Caco-2 (cell line): ENCODE measurements around the gene PPL. TPM values are rescaled to one million over a fixed set of nuclear protein-coding genes. Genes with fewer than 3 reads are reported as not detected.

Experiments
- BruUV-seq: library from RNA; stranded (reverse); fragments of 400-500 nt; replicated peaks from 2 replicates; lab custom pipeline; 2021; lab: Mats Ljungman, UMichigan
- CTCF ChIA-PET: fragments of 300-600 bp; sonication (Branson Sonifier 250); formaldehyde crosslinking; loops from one replicate; lab custom pipeline; 2022; ENCODE audit warnings: antibody characterized with exemption; lab: Charles Lee
- POLR2A ChIA-PET: fragments of 300-600 bp; sonication (Branson Sonifier 250); formaldehyde crosslinking; loops from one replicate; lab custom pipeline; 2022; ENCODE audit warnings: antibody characterized with exemption; lab: Charles Lee
- DNase-seq, 2 experiments: peaks; one replicate each; pipeline versions ENCODE4 v3.0.0 to v3.0.0-alpha.2; 2020 to 2022
- H3K27me3 ChIP-seq: replicated peaks from 2 replicates; pipeline ENCODE4 v1.6.0; 2011; ENCODE audit warnings: low read length; ENCODE audit not compliant: control insufficient read depth, insufficient read depth
- H3K36me3 ChIP-seq: 2 replicates; pipeline ENCODE4 v1.5.1; 2011; ENCODE audit warnings: low read length; ENCODE audit not compliant: control insufficient read depth, insufficient read depth
- H3K4me1 ChIP-seq: fragments of 250-450 bp; sonication (Bioruptor Pico); 2 replicates; pipeline ENCODE4 v1.5.1; 2020; ENCODE audit warnings: mild to moderate bottlenecking
- H3K4me3 ChIP-seq: 2 replicates; pipeline ENCODE4 v1.5.1; 2011; ENCODE audit warnings: low read depth, mild to moderate bottlenecking, control low read depth, low read length
- H3K9me3 ChIP-seq: fragments of 250-450 bp; sonication (Bioruptor Pico); 2 replicates; pipeline ENCODE4 v1.5.1; 2020; ENCODE audit warnings: mild to moderate bottlenecking, moderate library complexity
- H3K27ac Mint-ChIP-seq: one replicate; pipeline ENCODE4 v1.8.0; 2022; ENCODE audit warnings: mixed read lengths; ENCODE audit not compliant: unreplicated experiment
- H3K27me3 Mint-ChIP-seq: one replicate; pipeline ENCODE4 v1.8.0; 2022; ENCODE audit warnings: mixed read lengths; ENCODE audit not compliant: insufficient read depth, unreplicated experiment
- H3K36me3 Mint-ChIP-seq: one replicate; pipeline ENCODE4 v1.8.0; 2022; ENCODE audit warnings: mild to moderate bottlenecking, mixed read lengths; ENCODE audit not compliant: insufficient read depth, unreplicated experiment
- H3K4me1 Mint-ChIP-seq: one replicate; pipeline ENCODE4 v1.8.0; 2022; ENCODE audit warnings: low read depth, mixed read lengths; ENCODE audit not compliant: unreplicated experiment
- H3K4me3 Mint-ChIP-seq: one replicate; pipeline ENCODE4 v1.8.0; 2022; ENCODE audit warnings: mild to moderate bottlenecking, moderate library complexity, mixed read lengths; ENCODE audit not compliant: unreplicated experiment
- H3K9me3 Mint-ChIP-seq: one replicate; pipeline ENCODE4 v1.8.0; 2022; ENCODE audit warnings: mixed read lengths; ENCODE audit not compliant: unreplicated experiment
- CTCF ChIP-seq, 2 experiments: fragments of 200-600 bp in 1 of 2; IDR thresholded peaks; 1 replicate in 1 of 2; 2 replicates in 1 of 2; pipeline versions ENCODE4 v1.5.1 to v1.8.0; 2011 to 2022; ENCODE audit warnings: antibody characterized with exemption in 1 of 2, control low read depth in 1 of 2, inconsistent platforms in 1 of 2, low read depth in 1 of 2, low read length in 1 of 2, mild to moderate bottlenecking in 1 of 2, moderate library complexity in 1 of 2; ENCODE audit not compliant: insufficient read depth in 1 of 2, severe bottlenecking in 1 of 2, unreplicated experiment in 1 of 2
- intact Hi-C: fragments of 100-400 bp; cut with micrococcal nuclease; formaldehyde crosslinking; loops from one replicate; pipeline ENCODE4 v1.10.0; 2022; ENCODE audit not compliant: unreplicated experiment
- total RNA-seq: library from RNA; stranded (reverse); gene quantifications from 2 replicates; pipeline ENCODE4 v1.2.3, GENCODE V29; 2022

Gene PPL
- total RNA-seq, 1 experiment from 2014 or later, result 68.1 TPM

- no peaks in the 10 kb centered on the region for H3K4me1 Mint-ChIP-seq
- CTCF ChIA-PET, result interaction anchor here (0.6 kb wide), 1 partner anchor 15 kb away, joined by 3 read pairs; no protein-coding TSS in a partner anchor
Measured at GRCh38 chr16:4982056-4982867, 45.3 kb upstream of the PPL start.

GRCh38 chr16:4981473-4981872 is 44.5 kb upstream of the PPL start:
- POLR2A ChIA-PET, result no interaction called here
- Histone ChIP-seq H3K4me3 (no peak overlapping the region), H3K9me3 (no peaks in the 10 kb centered on the region), H3K27me3 (no peaks in the 10 kb centered on the region), H3K4me1 (no peaks in the 10 kb centered on the region), H3K36me3 (no peaks in the 10 kb centered on the region)
- no peak for DNase-seq
- Mint-ChIP-seq H3K27me3 (no peaks in the 10 kb centered on the region), H3K4me3 (no peak overlapping the region), H3K4me1 (no peaks in the 10 kb centered on the region), H3K27ac (no peak overlapping the region), H3K9me3 (no peaks in the 10 kb centered on the region), H3K36me3 (no peaks in the 10 kb centered on the region)
- no peak for TF ChIP-seq CTCF (IDR thresholded peaks at IDR 0.05; ENCODE audit: insufficient read depth in 1 of 2, low read depth in 1 of 2, low read length in 1 of 2, severe bottlenecking in 1 of 2, unreplicated experiment in 1 of 2)
- intact Hi-C loops, result no loop called here
- BruUV-seq, result no TSS peak
- CTCF ChIA-PET, result no interaction called here

More at GRCh38 chr16:4982056-4982867, 45.3 kb upstream of the PPL start:
- H3K4me3 Mint-ChIP-seq, result no peak overlapping the region
- Histone ChIP-seq H3K9me3 (no peaks in the 10 kb centered on the region), H3K4me1 (no peaks in the 10 kb centered on the region), H3K27me3 (no peaks in the 10 kb centered on the region), H3K4me3 (no peak overlapping the region), H3K36me3 (no peaks in the 10 kb centered on the region)
- no TSS peak for BruUV-seq
- H3K36me3 Mint-ChIP-seq, result no peaks in the 10 kb centered on the region
- H3K27me3 Mint-ChIP-seq, result no peaks in the 10 kb centered on the region
- no peaks in the 10 kb centered on the region for H3K9me3 Mint-ChIP-seq
- no peak overlapping the region for H3K27ac Mint-ChIP-seq
- no peak for DNase-seq
- intact Hi-C loops, result no loop called here
- POLR2A ChIA-PET, result no interaction called here
- no peak for TF ChIP-seq CTCF (IDR thresholded peaks at IDR 0.05; ENCODE audit: insufficient read depth in 1 of 2, low read depth in 1 of 2, low read length in 1 of 2, severe bottlenecking in 1 of 2, unreplicated experiment in 1 of 2)

GRCh38 chr16:4980691-4981090 is 43.7 kb upstream of the PPL start:
- Mint-ChIP-seq H3K27ac (no peak overlapping the region), H3K4me3 (no peak overlapping the region), H3K36me3 (no peaks in the 10 kb centered on the region), H3K9me3 (no peaks in the 10 kb centered on the region), H3K27me3 (no peaks in the 10 kb centered on the region), H3K4me1 (no peaks in the 10 kb centered on the region)
- Histone ChIP-seq H3K4me3 (no peak overlapping the region), H3K4me1 (no peaks in the 10 kb centered on the region), H3K9me3 (no peaks in the 10 kb centered on the region), H3K27me3 (no peaks in the 10 kb centered on the region), H3K36me3 (no peaks in the 10 kb centered on the region)
- no TSS peak for BruUV-seq
- intact Hi-C loops, result no loop called here
- no peak for DNase-seq
- ChIA-PET POLR2A (no interaction called here), CTCF (no interaction called here)
- TF ChIP-seq CTCF (IDR thresholded peaks at IDR 0.05; ENCODE audit: insufficient read depth in 1 of 2, low read depth in 1 of 2, low read length in 1 of 2, severe bottlenecking in 1 of 2, unreplicated experiment in 1 of 2), result no peak
